ENCODE results near the gene IL36RN.

The IL36RN gene

GRCh38 chr2:113050921-113051895, 7.8 kb upstream of the IL36RN start:
- DNase-seq = no peak

- DNase-seq = no peak
These were observed 6.5 kb upstream of the IL36RN start, which contains the start of gene IL36B for GRCh38 chr2:113052396-113052917. TSS of gene IL36B (minus strand) at chr2:113052867.

GRCh38 chr2:113053666-113054065, 5.3 kb upstream of the IL36RN start:
- no peak for DNase-seq

- DNase-seq = no peak
These were observed 4.9 kb upstream of the IL36RN start for GRCh38 chr2:113054066-113054465.

GRCh38 chr2:113056521-113056920, 2.5 kb upstream of the IL36RN start:
- no peak for DNase-seq

- DNase-seq = no peak
These were observed 1.9 kb upstream of the IL36RN start for GRCh38 chr2:113057117-113057516.

GRCh38 chr2:113058411-113058994, 495 bp upstream of the IL36RN start:
- no peak for DNase-seq

- DNase-seq = no peak
These were observed 1.4 kb downstream of the IL36RN start for GRCh38 chr2:113060396-113060795.

GRCh38 chr2:113060796-113061195, 1.8 kb downstream of the IL36RN start:
- DNase-seq = no peak

GRCh38 chr2:113061241-113061640, 2.2 kb downstream of the IL36RN start:
- no peak for DNase-seq

GRCh38 chr2:113061896-113062770, 3.1 kb downstream of the IL36RN start:
- DNase-seq = no peak

- DNase-seq = no peak
These were observed 5.3 kb downstream of the IL36RN start for GRCh38 chr2:113064281-113064680.

- no peak for DNase-seq
These were observed 5.9 kb downstream of the IL36RN start for GRCh38 chr2:113064898-113065297.

- DNase-seq = no peak
These were observed 8.7 kb downstream of the IL36RN start, which contains the start of gene IL1F10 for GRCh38 chr2:113067681-113068080. TSS of gene IL1F10 (plus strand) at chr2:113067970. CDS start at chr2:113072739, 4,769 bp downstream.

GRCh38 chr2:113068249-113068648, 9.3 kb downstream of the IL36RN start:
- no peak for DNase-seq

GRCh38 chr2:113068706-113069485, 9.9 kb downstream of the IL36RN start:
- DNase-seq = no peak

GRCh38 chr2:113069676-113070605, 10.9 kb downstream of the IL36RN start:
- DNase-seq = no peak

GRCh38 chr2:113070606-113070975, 11.6 kb downstream of the IL36RN start:
- no peak for DNase-seq

GRCh38 chr2:113072584-113072983, 13.6 kb downstream of the IL36RN start:
- DNase-seq = no peak

- no peak for DNase-seq
These were observed 14.4 kb downstream of the IL36RN start for GRCh38 chr2:113073325-113073834.

- no peak for DNase-seq
These were observed 16.0 kb downstream of the IL36RN start for GRCh38 chr2:113075030-113075429.
